Gastrocnemius medialis (tissue), 4 donors: ENCODE data around the gene LRR1. TPM values are rescaled to one million over a fixed set of nuclear protein-coding genes. Genes with fewer than 3 reads are reported as not detected.

ENCODE experiments used
- ATAC-seq, 2 donors: fragments of 150-250 bp; one replicate each; pipeline ENCODE4 v1.9.1; 2016
- DNase-seq, 2 donors: peaks; one replicate each; pipeline ENCODE4 v3.0.0-alpha.2; 2019
- H3K27ac ChIP-seq, 4 donors: fragments of 200-600 bp; sonication (generic); 1 replicate in 1 of 4; 2 replicates in 3 of 4; pipeline ENCODE4 v1.5.1; 2016 to 2018; ENCODE audit warnings: mild to moderate bottlenecking in 2 of 4, moderate library complexity in 1 of 4
- H3K27me3 ChIP-seq, 3 donors: fragments of 200-600 bp; sonication (generic) in 2 of 3; 1 replicate in 1 of 3; 2 replicates in 2 of 3; pipeline versions ENCODE4 v1.5.1 to v1.6.0; 2016 to 2019; ENCODE audit warnings: mild to moderate bottlenecking in 1 of 3, moderate library complexity in 1 of 3
- H3K36me3 ChIP-seq, 2 donors: fragments of 200-600 bp; sonication (generic) in 1 of 2; one replicate each; pipeline ENCODE4 v1.5.1; 2017 to 2018
- H3K4me1 ChIP-seq, 2 donors: fragments of 200-600 bp; sonication (generic) in 1 of 2; one replicate each; pipeline ENCODE4 v1.5.1; 2016 to 2017; ENCODE audit warnings: mild to moderate bottlenecking in 2 of 2
- H3K4me3 ChIP-seq, 4 donors: fragments of 200-600 bp; sonication (generic) in 3 of 4; 1 replicate in 1 of 4; 2 replicates in 3 of 4; pipeline ENCODE4 v1.5.1; 2016 to 2019; ENCODE audit warnings: mild to moderate bottlenecking in 2 of 4
- H3K9me3 ChIP-seq, 3 donors: fragments of 200-600 bp; sonication (generic) in 2 of 3; 1 replicate in 1 of 3; 2 replicates in 2 of 3; pipeline ENCODE4 v1.5.1; 2016 to 2019
- CTCF ChIP-seq, 5 experiments: fragments of 450-650 bp in 3 of 5; fragments of 200-600 bp in 2 of 5; sonication (generic) in 2 of 5; IDR thresholded peaks in 4 of 5; conservative IDR thresholded peaks in 1 of 5; 1 replicate in 4 of 5; 2 replicates in 1 of 5; pipeline ENCODE4 v1.5.1; 2016 to 2019; ENCODE audit warnings: antibody characterized with exemption in 5 of 5, mild to moderate bottlenecking in 3 of 5, moderate library complexity in 3 of 5
- POLR2A ChIP-seq, 2 donors: fragments of 450-650 bp; IDR thresholded peaks; one replicate each; pipeline ENCODE4 v1.6.1; 2017; ENCODE audit warnings: antibody characterized with exemption in 2 of 2, mild to moderate bottlenecking in 2 of 2, moderate library complexity in 2 of 2
- in situ Hi-C, 4 donors: fragments of 200-750 bp; cut with MboI; loops; one replicate each; pipeline versions ENCODE4 v1.15.0 to v1.8.0; 2017; ENCODE audit warnings: low sequenced_read_pairs in 4 of 4
- intact Hi-C: fragments of 100-400 bp; cut with DNase I; formaldehyde crosslinking; loops from one replicate; pipeline ENCODE4 v1.15.1; 2023; ENCODE audit warnings: low total_unique reads
- total RNA-seq, 4 donors: library from RNA; depleted of rRNA; stranded (reverse); fragments of >200 nt; gene quantifications; one replicate each; pipeline versions ENCODE4 v1.1.0 to v1.2.3, GENCODE V29; 2016

LRR1 gene
- total RNA-seq, 4 donors from 2014 or later, result 1.3 to 5.8 (median 3.7) TPM

GRCh38 chr14:49634547-49635334 lies 36.0 kb downstream of the LRR1 start, which contains the start of gene DNAAF2:
Gene DNAAF2 (minus strand): TSS chr14:49635244. CDS start chr14:49635149, 95 bp downstream.
- no peak for TF ChIP-seq CTCF (IDR thresholded peaks at IDR 0.05 in 4 of 5, conservative IDR thresholded peaks at IDR 0.05 in 1 of 5)
- no peak for TF ChIP-seq POLR2A (IDR thresholded peaks at IDR 0.05)
- Histone ChIP-seq H3K4me3 (peak within 1 kb of the TSS; percentile 83 to 99 (median 90)), H3K4me1 (peaks cover 18 to 34% of the 10 kb centered on the region in 2 donors), H3K27ac (peak within 1 kb of the TSS; percentile 92 to 100 (median 97)), H3K27me3 (no peaks in the 10 kb centered on the region), H3K9me3 (no peaks in the 10 kb centered on the region), H3K36me3 (peaks cover 0 to 3% of the 10 kb centered on the region in 2 donors)
- peak; percentile 48 to 60 for ATAC-seq
- intact Hi-C loops (loop anchor here (1.0 to 10.0 kb wide), 6 partner anchors 14 to 470 kb away; partner anchors contain the start of genes KLHDC1, KLHDC2, MGAT2 and NEMF), in situ Hi-C loops (loop anchor here in 3 of 4 donors (10.0 to 25.0 kb wide), 4 partner anchors 50 to 478 kb away; partner anchors contain the start of genes KLHDC2 (in 2 of the 3), VCPKMT (in 2 of the 3) and RPS29 (in 1 of the 3))
- peak; percentile 34 to 39 for DNase-seq

- TF ChIP-seq POLR2A (IDR thresholded peaks at IDR 0.05) (no peak), CTCF (IDR thresholded peaks at IDR 0.05 in 4 of 5, conservative IDR thresholded peaks at IDR 0.05 in 1 of 5) (no peak)
- H3K9me3 ChIP-seq, result no peaks in the 10 kb centered on the region
- in situ Hi-C loops, result loop anchor here in 3 of 4 donors (10.0 to 25.0 kb wide), 4 partner anchors 52 to 475 kb away; partner anchors contain the start of genes KLHDC2 (in 2 of the 3), VCPKMT (in 2 of the 3) and RPS29 (in 1 of the 3)
- H3K4me3 ChIP-seq, result no peak overlapping the region
- H3K4me1 ChIP-seq, result peaks cover 21 to 33% of the 10 kb centered on the region in 2 donors
- DNase-seq (no peak), ATAC-seq (no peak)
- intact Hi-C loops, result loop anchor here (10.0 kb wide), 1 partner anchor 468 kb away; no protein-coding TSS in a partner anchor
- H3K27ac ChIP-seq, result peak overlapping the region in 3 of 4 donors; percentile 10 to 92 (median 52)
- H3K36me3 ChIP-seq, result peaks cover 0 to 3% of the 10 kb centered on the region in 2 donors
- H3K27me3 ChIP-seq, result no peaks in the 10 kb centered on the region
Observed at GRCh38 chr14:49636866-49637265, 38.1 kb downstream of the LRR1 start.

- Histone ChIP-seq H3K27ac (no peak overlapping the region), H3K4me1 (peaks cover 21 to 33% of the 10 kb centered on the region in 2 donors), H3K4me3 (no peak overlapping the region), H3K9me3 (no peaks in the 10 kb centered on the region), H3K27me3 (no peaks in the 10 kb centered on the region), H3K36me3 (peaks cover 0 to 3% of the 10 kb centered on the region in 2 donors)
- no peak for ATAC-seq
- in situ Hi-C loops, result loop anchor here in 3 of 4 donors (10.0 to 25.0 kb wide), 4 partner anchors 53 to 475 kb away; partner anchors contain the start of genes KLHDC2 (in 2 of the 3), VCPKMT (in 2 of the 3) and RPS29 (in 1 of the 3)
- intact Hi-C loops, result loop anchor here (10.0 kb wide), 1 partner anchor 467 kb away; no protein-coding TSS in a partner anchor
- no peak for TF ChIP-seq CTCF (IDR thresholded peaks at IDR 0.05 in 4 of 5, conservative IDR thresholded peaks at IDR 0.05 in 1 of 5)
- no peak for TF ChIP-seq POLR2A (IDR thresholded peaks at IDR 0.05)
- no peak for DNase-seq
Observed at GRCh38 chr14:49637534-49638078, 38.9 kb downstream of the LRR1 start.

- H3K27ac ChIP-seq, result peak overlapping the region in 3 of 4 donors; percentile 64 to 73 (median 69)
- no peak overlapping the region for H3K4me3 ChIP-seq
- in situ Hi-C loops (loop anchor here in 3 of 4 donors (25.0 kb wide), 2 partner anchors 197 to 472 kb away; partner anchors contain the start of gene VCPKMT (in 2 of the 3)), intact Hi-C loops (no loop called here)
- peaks cover 0 to 3% of the 10 kb centered on the region in 2 donors for H3K36me3 ChIP-seq
- TF ChIP-seq CTCF (IDR thresholded peaks at IDR 0.05 in 4 of 5, conservative IDR thresholded peaks at IDR 0.05 in 1 of 5) (no peak), POLR2A (IDR thresholded peaks at IDR 0.05) (no peak)
- no peak for ATAC-seq
- H3K27me3 ChIP-seq, result no peaks in the 10 kb centered on the region
- H3K4me1 ChIP-seq, result peaks cover 15 to 31% of the 10 kb centered on the region in 2 donors
- DNase-seq, result no peak
- H3K9me3 ChIP-seq, result no peaks in the 10 kb centered on the region
Observed at GRCh38 chr14:49640540-49641417, 42.0 kb downstream of the LRR1 start.
